Measurements from ENCODE around the gene TTC3. TPM values are rescaled to one million over a fixed set of nuclear protein-coding genes. Genes with fewer than 3 reads are reported as not detected.
"Not testable (repeated sequence)": the region's sequence is repeated elsewhere in the genome, so short reads cannot be mapped to it uniquely, and the experiment has no call there.

TTC3 gene
- total RNA-seq, 1 experiment from 2014 or later = 29.0 TPM

DNA sequence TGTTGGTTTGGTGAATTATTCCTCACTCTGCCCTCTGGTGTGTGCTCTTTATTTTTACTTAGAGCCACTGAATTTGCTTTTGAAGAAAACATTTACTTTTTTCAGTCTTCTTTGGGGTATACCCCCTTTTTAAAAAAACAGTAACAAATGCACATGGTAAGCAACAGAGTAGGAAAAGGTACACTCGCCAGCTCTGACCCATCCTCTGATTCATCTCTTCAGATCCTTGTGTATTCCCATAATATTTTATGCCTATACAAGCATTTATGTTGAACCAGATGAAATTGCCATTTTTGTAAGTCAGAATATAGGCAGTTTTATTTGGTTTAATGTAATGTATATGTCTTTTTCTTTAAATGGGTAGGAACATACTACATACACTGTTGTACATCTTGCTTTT, 28.3 kb downstream of the TTC3 start:
- no peak overlapping the region for H3K27ac Mint-ChIP-seq
- CTCF ChIA-PET = no interaction called here
- no peak overlapping the region for H3K4me3 Mint-ChIP-seq
- no peaks in the 10 kb centered on the region for H3K4me1 Mint-ChIP-seq
- no peak for DNase-seq (ENCODE audit: low spot score)
- TF ChIP-seq HMGA2 (CRISPR knock-in tag; IDR thresholded peaks at IDR 0.05) = no peak
- TF ChIP-seq, protein P1, sequence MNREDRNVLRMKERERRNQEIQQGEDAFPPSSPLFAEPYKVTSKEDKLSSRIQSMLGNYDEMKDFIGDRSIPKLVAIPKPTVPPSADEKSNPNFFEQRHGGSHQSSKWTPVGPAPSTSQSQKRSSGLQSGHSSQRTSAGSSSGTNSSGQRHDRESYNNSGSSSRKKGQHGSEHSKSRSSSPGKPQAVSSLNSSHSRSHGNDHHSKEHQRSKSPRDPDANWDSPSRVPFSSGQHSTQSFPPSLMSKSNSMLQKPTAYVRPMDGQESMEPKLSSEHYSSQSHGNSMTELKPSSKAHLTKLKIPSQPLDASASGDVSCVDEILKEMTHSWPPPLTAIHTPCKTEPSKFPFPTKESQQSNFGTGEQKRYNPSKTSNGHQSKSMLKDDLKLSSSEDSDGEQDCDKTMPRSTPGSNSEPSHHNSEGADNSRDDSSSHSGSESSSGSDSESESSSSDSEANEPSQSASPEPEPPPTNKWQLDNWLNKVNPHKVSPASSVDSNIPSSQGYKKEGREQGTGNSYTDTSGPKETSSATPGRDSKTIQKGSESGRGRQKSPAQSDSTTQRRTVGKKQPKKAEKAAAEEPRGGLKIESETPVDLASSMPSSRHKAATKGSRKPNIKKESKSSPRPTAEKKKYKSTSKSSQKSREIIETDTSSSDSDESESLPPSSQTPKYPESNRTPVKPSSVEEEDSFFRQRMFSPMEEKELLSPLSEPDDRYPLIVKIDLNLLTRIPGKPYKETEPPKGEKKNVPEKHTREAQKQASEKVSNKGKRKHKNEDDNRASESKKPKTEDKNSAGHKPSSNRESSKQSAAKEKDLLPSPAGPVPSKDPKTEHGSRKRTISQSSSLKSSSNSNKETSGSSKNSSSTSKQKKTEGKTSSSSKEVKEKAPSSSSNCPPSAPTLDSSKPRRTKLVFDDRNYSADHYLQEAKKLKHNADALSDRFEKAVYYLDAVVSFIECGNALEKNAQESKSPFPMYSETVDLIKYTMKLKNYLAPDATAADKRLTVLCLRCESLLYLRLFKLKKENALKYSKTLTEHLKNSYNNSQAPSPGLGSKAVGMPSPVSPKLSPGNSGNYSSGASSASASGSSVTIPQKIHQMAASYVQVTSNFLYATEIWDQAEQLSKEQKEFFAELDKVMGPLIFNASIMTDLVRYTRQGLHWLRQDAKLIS (CRISPR knock-in tag; IDR thresholded peaks at IDR 0.05; ENCODE audit: borderline replicate concordance) = no peak
- no peak for TF ChIP-seq NFATC4 (CRISPR knock-in tag; IDR thresholded peaks at IDR 0.05)
- TF ChIP-seq, protein P2, sequence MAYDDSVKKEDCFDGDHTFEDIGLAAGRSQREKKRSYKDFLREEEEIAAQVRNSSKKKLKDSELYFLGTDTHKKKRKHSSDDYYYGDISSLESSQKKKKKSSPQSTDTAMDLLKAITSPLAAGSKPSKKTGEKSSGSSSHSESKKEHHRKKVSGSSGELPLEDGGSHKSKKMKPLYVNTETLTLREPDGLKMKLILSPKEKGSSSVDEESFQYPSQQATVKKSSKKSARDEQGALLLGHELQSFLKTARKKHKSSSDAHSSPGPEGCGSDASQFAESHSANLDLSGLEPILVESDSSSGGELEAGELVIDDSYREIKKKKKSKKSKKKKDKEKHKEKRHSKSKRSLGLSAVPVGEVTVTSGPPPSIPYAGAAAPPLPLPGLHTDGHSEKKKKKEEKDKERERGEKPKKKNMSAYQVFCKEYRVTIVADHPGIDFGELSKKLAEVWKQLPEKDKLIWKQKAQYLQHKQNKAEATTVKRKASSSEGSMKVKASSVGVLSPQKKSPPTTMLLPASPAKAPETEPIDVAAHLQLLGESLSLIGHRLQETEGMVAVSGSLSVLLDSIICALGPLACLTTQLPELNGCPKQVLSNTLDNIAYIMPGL (CRISPR knock-in tag; IDR thresholded peaks at IDR 0.05) = no peak
- TF ChIP-seq, protein P3, sequence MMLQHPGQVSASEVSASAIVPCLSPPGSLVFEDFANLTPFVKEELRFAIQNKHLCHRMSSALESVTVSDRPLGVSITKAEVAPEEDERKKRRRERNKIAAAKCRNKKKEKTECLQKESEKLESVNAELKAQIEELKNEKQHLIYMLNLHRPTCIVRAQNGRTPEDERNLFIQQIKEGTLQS (CRISPR knock-in tag; conservative IDR thresholded peaks at IDR 0.05) = no peak
- no peak for TF ChIP-seq ZNF423 (CRISPR knock-in tag; IDR thresholded peaks at IDR 0.05)
- TF ChIP-seq ZNF232 (CRISPR knock-in tag; IDR thresholded peaks at IDR 0.05) = no peak
- TF ChIP-seq, protein P4, sequence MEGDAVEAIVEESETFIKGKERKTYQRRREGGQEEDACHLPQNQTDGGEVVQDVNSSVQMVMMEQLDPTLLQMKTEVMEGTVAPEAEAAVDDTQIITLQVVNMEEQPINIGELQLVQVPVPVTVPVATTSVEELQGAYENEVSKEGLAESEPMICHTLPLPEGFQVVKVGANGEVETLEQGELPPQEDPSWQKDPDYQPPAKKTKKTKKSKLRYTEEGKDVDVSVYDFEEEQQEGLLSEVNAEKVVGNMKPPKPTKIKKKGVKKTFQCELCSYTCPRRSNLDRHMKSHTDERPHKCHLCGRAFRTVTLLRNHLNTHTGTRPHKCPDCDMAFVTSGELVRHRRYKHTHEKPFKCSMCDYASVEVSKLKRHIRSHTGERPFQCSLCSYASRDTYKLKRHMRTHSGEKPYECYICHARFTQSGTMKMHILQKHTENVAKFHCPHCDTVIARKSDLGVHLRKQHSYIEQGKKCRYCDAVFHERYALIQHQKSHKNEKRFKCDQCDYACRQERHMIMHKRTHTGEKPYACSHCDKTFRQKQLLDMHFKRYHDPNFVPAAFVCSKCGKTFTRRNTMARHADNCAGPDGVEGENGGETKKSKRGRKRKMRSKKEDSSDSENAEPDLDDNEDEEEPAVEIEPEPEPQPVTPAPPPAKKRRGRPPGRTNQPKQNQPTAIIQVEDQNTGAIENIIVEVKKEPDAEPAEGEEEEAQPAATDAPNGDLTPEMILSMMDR (IDR thresholded peaks at IDR 0.05) = no peak
- TF ChIP-seq, protein P5, sequence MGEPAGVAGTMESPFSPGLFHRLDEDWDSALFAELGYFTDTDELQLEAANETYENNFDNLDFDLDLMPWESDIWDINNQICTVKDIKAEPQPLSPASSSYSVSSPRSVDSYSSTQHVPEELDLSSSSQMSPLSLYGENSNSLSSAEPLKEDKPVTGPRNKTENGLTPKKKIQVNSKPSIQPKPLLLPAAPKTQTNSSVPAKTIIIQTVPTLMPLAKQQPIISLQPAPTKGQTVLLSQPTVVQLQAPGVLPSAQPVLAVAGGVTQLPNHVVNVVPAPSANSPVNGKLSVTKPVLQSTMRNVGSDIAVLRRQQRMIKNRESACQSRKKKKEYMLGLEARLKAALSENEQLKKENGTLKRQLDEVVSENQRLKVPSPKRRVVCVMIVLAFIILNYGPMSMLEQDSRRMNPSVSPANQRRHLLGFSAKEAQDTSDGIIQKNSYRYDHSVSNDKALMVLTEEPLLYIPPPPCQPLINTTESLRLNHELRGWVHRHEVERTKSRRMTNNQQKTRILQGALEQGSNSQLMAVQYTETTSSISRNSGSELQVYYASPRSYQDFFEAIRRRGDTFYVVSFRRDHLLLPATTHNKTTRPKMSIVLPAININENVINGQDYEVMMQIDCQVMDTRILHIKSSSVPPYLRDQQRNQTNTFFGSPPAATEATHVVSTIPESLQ (CRISPR knock-in tag; IDR thresholded peaks at IDR 0.05) = no peak
- no peak for TF ChIP-seq ATF1 (CRISPR knock-in tag; IDR thresholded peaks at IDR 0.05)
- no peak for TF ChIP-seq NFYB (CRISPR knock-in tag; conservative IDR thresholded peaks at IDR 0.05; ENCODE audit: low read depth)
- TF ChIP-seq NR3C1 (CRISPR knock-in tag; conservative IDR thresholded peaks at IDR 0.05; ENCODE audit: low read depth) = no peak
- TF ChIP-seq TEAD4 (CRISPR knock-in tag; IDR thresholded peaks at IDR 0.05) = no peak
- TF ChIP-seq RORB (CRISPR knock-in tag; IDR thresholded peaks at IDR 0.05) = no peak
- no peak for TF ChIP-seq ZNF416 (CRISPR knock-in tag; IDR thresholded peaks at IDR 0.05)
- ATAC-seq = no peak
- no peaks in the 10 kb centered on the region for H3K27me3 Mint-ChIP-seq (ENCODE audit: low read depth)
- POLR2A ChIA-PET = no interaction called here
- H3K9me3 Mint-ChIP-seq = 0 out of 2 replicates have a peak, but pooled peaks cover 8% of the 10 kb centered on the region
- peaks cover 2% of the 10 kb centered on the region; the same call in 1 of the 2 replicates for H3K36me3 Mint-ChIP-seq

DNA sequence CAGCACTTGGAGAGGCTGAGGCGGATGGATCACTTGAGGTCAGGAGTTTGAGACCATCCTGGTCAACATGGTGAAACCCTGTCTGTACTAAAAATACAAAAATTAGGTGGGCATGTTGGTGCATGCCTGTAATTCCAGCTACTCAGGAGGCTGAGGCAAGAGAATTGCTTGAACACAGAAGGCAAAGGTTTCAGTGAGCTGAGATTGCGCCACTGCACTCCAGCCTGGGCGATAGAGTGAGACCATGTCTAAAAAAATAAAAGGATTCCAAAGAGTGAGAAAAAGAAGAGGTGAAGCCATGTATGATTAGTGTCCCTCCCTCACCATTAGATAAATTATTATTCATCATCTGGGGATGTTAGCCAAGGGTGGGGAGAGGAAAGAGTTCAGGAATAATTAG, 29.7 kb downstream of the TTC3 start:
- H3K4me1 Mint-ChIP-seq; H3K27me3 Mint-ChIP-seq (ENCODE audit: low read depth); H3K4me3 Mint-ChIP-seq; H3K27ac Mint-ChIP-seq; DNase-seq (ENCODE audit: low spot score); CTCF ChIA-PET; ATAC-seq; POLR2A ChIA-PET: not testable (repeated sequence)
- Mint-ChIP-seq H3K9me3 (peaks cover 20% of the 10 kb centered on the region), H3K36me3 (peaks cover 12% of the 10 kb centered on the region)

All from WTC11 (cell line).